A549 (cell line): ENCODE measurements around the gene NADK2.

Experiments
- EHMT2 ChIP-seq: fragments of 200-600 bp; sonication (generic); IDR thresholded peaks from 2 replicates; pipeline ENCODE4 v1.6.1; 2016; ENCODE audit warnings: antibody characterized with exemption, low read depth, mild to moderate bottlenecking, moderate library complexity
- HDAC2 ChIP-seq: fragments of 200-600 bp; sonication (generic); IDR thresholded peaks from 2 replicates; pipeline ENCODE4 v1.6.1; 2016
- JUN ChIP-seq, 2 experiments: fragments of >200 bp; sonication (Bioruptor Twin); formaldehyde crosslinking; IDR thresholded peaks; 2 replicates in 1 of 2; 3 replicates in 1 of 2; pipeline ENCODE4 v1.6.1; 2016 to 2017
- MAZ ChIP-seq: fragments of 150-350 bp; IDR thresholded peaks from 2 replicates; pipeline ENCODE4 v1.6.1; 2014; ENCODE audit warnings: antibody characterized with exemption, low read depth, low read length, borderline replicate concordance
- MYC ChIP-seq: IDR thresholded peaks from 2 replicates; pipeline ENCODE4 v1.6.1; 2012; ENCODE audit warnings: mild to moderate bottlenecking, inconsistent platforms, low read length, improper control_type of control experiment, borderline replicate concordance
- PHF8 ChIP-seq: fragments of 200-600 bp; sonication (generic); IDR thresholded peaks from 2 replicates; pipeline ENCODE4 v1.6.1; 2016; ENCODE audit warnings: low read depth, mild to moderate bottlenecking, antibody characterized with exemption, moderate library complexity, borderline replicate concordance
- POLR2A ChIP-seq: IDR thresholded peaks from 2 replicates; pipeline ENCODE4 v1.6.1; 2012; ENCODE audit warnings: mild to moderate bottlenecking, low read length
- RNF2 ChIP-seq: fragments of 200-600 bp; sonication (generic); IDR thresholded peaks from 2 replicates; pipeline ENCODE4 v1.6.1; 2016; ENCODE audit warnings: low read depth, mild to moderate bottlenecking, antibody characterized with exemption, moderate library complexity, borderline replicate concordance
- ZNF302 ChIP-seq: fragments of 250-450 bp; sonication (Bioruptor Pico); IDR thresholded peaks from 2 replicates; pipeline ENCODE4 v1.9.0; 2021; ENCODE audit warnings: inconsistent platforms, mild to moderate bottlenecking, moderate library complexity
- TF ChIP-seq, protein P1 (sequence below): IDR thresholded peaks from 2 replicates; pipeline ENCODE4 v1.6.1; 2012
- TF ChIP-seq, protein P2 (sequence below): fragments of >200 bp; sonication (Bioruptor Twin); formaldehyde crosslinking; IDR thresholded peaks from 3 replicates; pipeline ENCODE4 v1.5.1; 2016
- TF ChIP-seq, protein P3 (sequence below): fragments of >200 bp; sonication (Bioruptor Twin); formaldehyde crosslinking; IDR thresholded peaks from 3 replicates; pipeline ENCODE4 v1.6.1; 2016
- TF ChIP-seq, protein P4 (sequence below): fragments of 200-600 bp; sonication (generic); IDR thresholded peaks from 2 replicates; pipeline ENCODE4 v1.6.1; 2016; ENCODE audit warnings: antibody characterized with exemption, mild to moderate bottlenecking, moderate library complexity
- TF ChIP-seq, protein P5 (sequence below): fragments of 450-650 bp; IDR thresholded peaks from 2 replicates; pipeline ENCODE4 v1.6.1; 2014; ENCODE audit warnings: antibody characterized with exemption

DNA sequence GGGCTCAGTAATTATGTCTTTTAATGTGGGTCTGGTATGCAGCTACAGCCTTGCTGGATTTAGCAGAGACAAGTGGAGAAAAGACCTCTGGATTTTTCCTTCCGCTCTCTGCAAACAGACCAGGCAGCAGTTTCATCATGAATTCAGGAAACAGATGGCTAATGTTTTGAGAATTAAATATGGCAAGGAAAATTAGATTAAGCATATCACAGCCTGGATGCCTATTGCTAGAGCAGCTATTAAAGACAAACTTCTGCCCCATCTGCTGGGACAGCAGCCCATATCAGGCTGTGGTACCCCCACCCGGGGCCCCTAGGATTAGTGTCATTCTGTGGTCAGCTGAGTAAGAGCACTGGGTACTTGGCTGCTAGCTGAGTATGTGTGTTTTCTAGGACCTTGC, 83.6 kb downstream of the NADK2 start:
- TF ChIP-seq MYC, result no peak
- no peak for TF ChIP-seq EHMT2
- TF ChIP-seq, protein P1, sequence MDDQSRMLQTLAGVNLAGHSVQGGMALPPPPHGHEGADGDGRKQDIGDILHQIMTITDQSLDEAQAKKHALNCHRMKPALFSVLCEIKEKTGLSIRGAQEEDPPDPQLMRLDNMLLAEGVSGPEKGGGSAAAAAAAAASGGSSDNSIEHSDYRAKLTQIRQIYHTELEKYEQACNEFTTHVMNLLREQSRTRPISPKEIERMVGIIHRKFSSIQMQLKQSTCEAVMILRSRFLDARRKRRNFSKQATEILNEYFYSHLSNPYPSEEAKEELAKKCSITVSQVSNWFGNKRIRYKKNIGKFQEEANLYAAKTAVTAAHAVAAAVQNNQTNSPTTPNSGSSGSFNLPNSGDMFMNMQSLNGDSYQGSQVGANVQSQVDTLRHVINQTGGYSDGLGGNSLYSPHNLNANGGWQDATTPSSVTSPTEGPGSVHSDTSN, result no peak
- TF ChIP-seq RNF2, result no peak
- TF ChIP-seq, protein P2, sequence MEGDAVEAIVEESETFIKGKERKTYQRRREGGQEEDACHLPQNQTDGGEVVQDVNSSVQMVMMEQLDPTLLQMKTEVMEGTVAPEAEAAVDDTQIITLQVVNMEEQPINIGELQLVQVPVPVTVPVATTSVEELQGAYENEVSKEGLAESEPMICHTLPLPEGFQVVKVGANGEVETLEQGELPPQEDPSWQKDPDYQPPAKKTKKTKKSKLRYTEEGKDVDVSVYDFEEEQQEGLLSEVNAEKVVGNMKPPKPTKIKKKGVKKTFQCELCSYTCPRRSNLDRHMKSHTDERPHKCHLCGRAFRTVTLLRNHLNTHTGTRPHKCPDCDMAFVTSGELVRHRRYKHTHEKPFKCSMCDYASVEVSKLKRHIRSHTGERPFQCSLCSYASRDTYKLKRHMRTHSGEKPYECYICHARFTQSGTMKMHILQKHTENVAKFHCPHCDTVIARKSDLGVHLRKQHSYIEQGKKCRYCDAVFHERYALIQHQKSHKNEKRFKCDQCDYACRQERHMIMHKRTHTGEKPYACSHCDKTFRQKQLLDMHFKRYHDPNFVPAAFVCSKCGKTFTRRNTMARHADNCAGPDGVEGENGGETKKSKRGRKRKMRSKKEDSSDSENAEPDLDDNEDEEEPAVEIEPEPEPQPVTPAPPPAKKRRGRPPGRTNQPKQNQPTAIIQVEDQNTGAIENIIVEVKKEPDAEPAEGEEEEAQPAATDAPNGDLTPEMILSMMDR, result no peak
- TF ChIP-seq, protein P3, sequence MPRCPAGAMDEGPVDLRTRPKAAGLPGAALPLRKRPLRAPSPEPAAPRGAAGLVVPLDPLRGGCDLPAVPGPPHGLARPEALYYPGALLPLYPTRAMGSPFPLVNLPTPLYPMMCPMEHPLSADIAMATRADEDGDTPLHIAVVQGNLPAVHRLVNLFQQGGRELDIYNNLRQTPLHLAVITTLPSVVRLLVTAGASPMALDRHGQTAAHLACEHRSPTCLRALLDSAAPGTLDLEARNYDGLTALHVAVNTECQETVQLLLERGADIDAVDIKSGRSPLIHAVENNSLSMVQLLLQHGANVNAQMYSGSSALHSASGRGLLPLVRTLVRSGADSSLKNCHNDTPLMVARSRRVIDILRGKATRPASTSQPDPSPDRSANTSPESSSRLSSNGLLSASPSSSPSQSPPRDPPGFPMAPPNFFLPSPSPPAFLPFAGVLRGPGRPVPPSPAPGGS, result no peak
- no peak for TF ChIP-seq HDAC2
- no peak for TF ChIP-seq JUN (IDR thresholded peaks at IDR 0.05)
- TF ChIP-seq, protein P4, sequence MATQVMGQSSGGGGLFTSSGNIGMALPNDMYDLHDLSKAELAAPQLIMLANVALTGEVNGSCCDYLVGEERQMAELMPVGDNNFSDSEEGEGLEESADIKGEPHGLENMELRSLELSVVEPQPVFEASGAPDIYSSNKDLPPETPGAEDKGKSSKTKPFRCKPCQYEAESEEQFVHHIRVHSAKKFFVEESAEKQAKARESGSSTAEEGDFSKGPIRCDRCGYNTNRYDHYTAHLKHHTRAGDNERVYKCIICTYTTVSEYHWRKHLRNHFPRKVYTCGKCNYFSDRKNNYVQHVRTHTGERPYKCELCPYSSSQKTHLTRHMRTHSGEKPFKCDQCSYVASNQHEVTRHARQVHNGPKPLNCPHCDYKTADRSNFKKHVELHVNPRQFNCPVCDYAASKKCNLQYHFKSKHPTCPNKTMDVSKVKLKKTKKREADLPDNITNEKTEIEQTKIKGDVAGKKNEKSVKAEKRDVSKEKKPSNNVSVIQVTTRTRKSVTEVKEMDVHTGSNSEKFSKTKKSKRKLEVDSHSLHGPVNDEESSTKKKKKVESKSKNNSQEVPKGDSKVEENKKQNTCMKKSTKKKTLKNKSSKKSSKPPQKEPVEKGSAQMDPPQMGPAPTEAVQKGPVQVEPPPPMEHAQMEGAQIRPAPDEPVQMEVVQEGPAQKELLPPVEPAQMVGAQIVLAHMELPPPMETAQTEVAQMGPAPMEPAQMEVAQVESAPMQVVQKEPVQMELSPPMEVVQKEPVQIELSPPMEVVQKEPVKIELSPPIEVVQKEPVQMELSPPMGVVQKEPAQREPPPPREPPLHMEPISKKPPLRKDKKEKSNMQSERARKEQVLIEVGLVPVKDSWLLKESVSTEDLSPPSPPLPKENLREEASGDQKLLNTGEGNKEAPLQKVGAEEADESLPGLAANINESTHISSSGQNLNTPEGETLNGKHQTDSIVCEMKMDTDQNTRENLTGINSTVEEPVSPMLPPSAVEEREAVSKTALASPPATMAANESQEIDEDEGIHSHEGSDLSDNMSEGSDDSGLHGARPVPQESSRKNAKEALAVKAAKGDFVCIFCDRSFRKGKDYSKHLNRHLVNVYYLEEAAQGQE, result no peak
- no peak for TF ChIP-seq MAZ
- no peak for TF ChIP-seq ZNF302
- TF ChIP-seq PHF8, result no peak
- no peak for TF ChIP-seq POLR2A
- TF ChIP-seq, protein P5, sequence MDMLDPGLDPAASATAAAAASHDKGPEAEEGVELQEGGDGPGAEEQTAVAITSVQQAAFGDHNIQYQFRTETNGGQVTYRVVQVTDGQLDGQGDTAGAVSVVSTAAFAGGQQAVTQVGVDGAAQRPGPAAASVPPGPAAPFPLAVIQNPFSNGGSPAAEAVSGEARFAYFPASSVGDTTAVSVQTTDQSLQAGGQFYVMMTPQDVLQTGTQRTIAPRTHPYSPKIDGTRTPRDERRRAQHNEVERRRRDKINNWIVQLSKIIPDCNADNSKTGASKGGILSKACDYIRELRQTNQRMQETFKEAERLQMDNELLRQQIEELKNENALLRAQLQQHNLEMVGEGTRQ, result no peak
